ENCODE data around the gene ACBD4. TPM values are rescaled to one million over a fixed set of nuclear protein-coding genes. Genes with fewer than 3 reads are reported as not detected.
A peak's percentile ranks its signal among the peaks of the same experiment; 100 is the strongest.

The ACBD4 gene
- total and polyA plus RNA-seq, 2 of the 13 experiments (the other 11 are each of a cell fraction or from before 2014, with no cell fraction given) = 16.1 to 26.9 TPM

- TF ChIP-seq ZHX2 (IDR thresholded peaks at IDR 0.05; ENCODE audit: low read depth) (no peak), ZHX2 (CRISPR knock-in tag; IDR thresholded peaks at IDR 0.05; ENCODE audit: borderline replicate concordance) (no peak), ZNF468 (CRISPR knock-in tag; IDR thresholded peaks at IDR 0.05) (no peak), HMG20B (CRISPR knock-in tag; conservative IDR thresholded peaks at IDR 0.05) (no peak), TBX3 (IDR thresholded peaks at IDR 0.05; ENCODE audit: borderline replicate concordance) (no peak), ZNF850 (CRISPR knock-in tag; conservative IDR thresholded peaks at IDR 0.05) (0 out of 2 replicates have a peak, but pooled peaks have one; percentile 54), UBTF (CRISPR knock-in tag; IDR thresholded peaks at IDR 0.05) (no peak; the same call in none of the 2 replicates), ZNF205 (CRISPR knock-in tag; IDR thresholded peaks at IDR 0.05) (0 out of 2 replicates have a peak, but pooled peaks have one; percentile 43), CBX1 (IDR thresholded peaks at IDR 0.05; ENCODE audit: low read depth) (no peak), MXI1 (IDR thresholded peaks at IDR 0.05; ENCODE audit: borderline replicate concordance, low read depth, low read length) (no peak; the same call in 2 of the 3 replicates), NR1H2 (CRISPR knock-in tag; IDR thresholded peaks at IDR 0.05; ENCODE audit: borderline replicate concordance, low read depth) (no peak), MIXL1 (CRISPR knock-in tag; IDR thresholded peaks at IDR 0.05) (no peak), ZNF225 (CRISPR knock-in tag; IDR thresholded peaks at IDR 0.05) (0 out of 2 replicates have a peak, but pooled peaks have one; percentile 18), SAFB2 (CRISPR knock-in tag; IDR thresholded peaks at IDR 0.05; ENCODE audit: borderline replicate concordance, low read depth) (no peak; the same call in 1 of the 2 replicates), BHLHE40 (IDR thresholded peaks at IDR 0.05; ENCODE audit: low read length) (no peak), PLRG1 (conservative IDR thresholded peaks at IDR 0.05) (no peak), ZMYM3 (CRISPR knock-in tag; IDR thresholded peaks at IDR 0.05) (peak; percentile 95), ZFP36L2 (CRISPR knock-in tag; IDR thresholded peaks at IDR 0.05) (no peak), ZNF773 (CRISPR knock-in tag; IDR thresholded peaks at IDR 0.05; ENCODE audit: borderline replicate concordance) (no peak), KLF9 (CRISPR knock-in tag; IDR thresholded peaks at IDR 0.05; ENCODE audit: low read depth) (no peak), ELF1 (CRISPR knock-in tag; IDR thresholded peaks at IDR 0.05) (no peak), FUBP1 (CRISPR knock-in tag; IDR thresholded peaks at IDR 0.05; ENCODE audit: borderline replicate concordance) (no peak)
Observed at GRCh38 chr17:45131616-45132319, 3.7 kb upstream of the ACBD4 start (continued).
